GM06990 (cell line): ENCODE measurements around the gene SH3RF2.

ENCODE experiments used
- DNase-seq: peaks from one replicate; pipeline ENCODE4 v3.0.0-alpha.2; 2011; ENCODE audit not compliant: insufficient read length; ENCODE audit errors: extremely low read depth
- H3K27me3 ChIP-seq: replicated peaks from 2 replicates; pipeline ENCODE4 v1.6.0; 2011; ENCODE audit warnings: low read length; ENCODE audit not compliant: control insufficient read depth, insufficient read depth
- H3K36me3 ChIP-seq: 2 replicates; pipeline ENCODE4 v1.5.1; 2011; ENCODE audit warnings: low read length; ENCODE audit not compliant: control insufficient read depth, insufficient read depth
- H3K4me3 ChIP-seq: replicated peaks from 2 replicates; pipeline ENCODE4 v1.5.1; 2011; ENCODE audit warnings: low read depth, mild to moderate bottlenecking, control low read depth, low read length
- CTCF ChIP-seq: IDR thresholded peaks from 2 replicates; pipeline ENCODE4 v1.5.1; 2011; ENCODE audit warnings: low read length, control low read depth, mild to moderate bottlenecking, inconsistent platforms; ENCODE audit not compliant: insufficient read depth, poor library complexity, severe bottlenecking

The SH3RF2 gene

DNA sequence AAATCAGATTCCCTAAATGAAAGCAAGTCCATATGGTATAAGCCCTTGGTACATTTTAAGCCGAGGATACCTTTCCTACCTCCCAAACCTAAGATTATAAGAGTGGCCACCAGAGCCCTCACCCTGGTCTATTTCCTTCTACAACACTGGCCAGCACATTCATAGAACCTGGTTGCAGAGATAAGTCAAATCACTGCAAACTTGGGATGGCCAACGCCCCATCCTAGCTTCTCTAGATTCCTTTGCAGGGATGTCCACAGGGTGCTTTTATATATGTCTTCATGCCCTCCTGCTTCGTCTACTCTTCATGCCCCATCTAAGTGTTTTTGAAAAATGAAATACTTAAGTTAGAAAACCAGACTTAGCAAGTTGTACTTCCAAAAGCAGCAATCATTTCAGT lies 41.8 kb downstream of the SH3RF2 start:
- TF ChIP-seq CTCF, result no peak
- DNase-seq, result no peak
- H3K27me3 ChIP-seq, result no peaks in the 10 kb centered on the region; the same call in 1 of the 2 replicates

GRCh38 chr5:145978708-145979107 lies 42.3 kb downstream of the SH3RF2 start:
- Histone ChIP-seq H3K36me3 (no peaks in the 10 kb centered on the region), H3K27me3 (no peaks in the 10 kb centered on the region; the same call in 1 of the 2 replicates)
- DNase-seq, result no peak

More for the DNA sequence above, 41.8 kb downstream of the SH3RF2 start:
- Histone ChIP-seq H3K36me3 (no peaks in the 10 kb centered on the region), H3K4me3 (no peak overlapping the region)

GRCh38 chr5:145979270-145980223 lies 43.2 kb downstream of the SH3RF2 start:
- no peak overlapping the region for H3K4me3 ChIP-seq
- DNase-seq, result no peak
- TF ChIP-seq CTCF, result no peak
- no peaks in the 10 kb centered on the region; the same call in 1 of the 2 replicates for H3K27me3 ChIP-seq
- H3K36me3 ChIP-seq, result no peaks in the 10 kb centered on the region

More at GRCh38 chr5:145978708-145979107, 42.3 kb downstream of the SH3RF2 start:
- no peak overlapping the region for H3K4me3 ChIP-seq
- no peak for TF ChIP-seq CTCF

GRCh38 chr5:145980259-145980658 lies 43.9 kb downstream of the SH3RF2 start:
- no peak overlapping the region for H3K4me3 ChIP-seq
- no peak for DNase-seq
- H3K27me3 ChIP-seq, result no peaks in the 10 kb centered on the region; the same call in 1 of the 2 replicates
- no peak for TF ChIP-seq CTCF
- no peaks in the 10 kb centered on the region for H3K36me3 ChIP-seq

DNA sequence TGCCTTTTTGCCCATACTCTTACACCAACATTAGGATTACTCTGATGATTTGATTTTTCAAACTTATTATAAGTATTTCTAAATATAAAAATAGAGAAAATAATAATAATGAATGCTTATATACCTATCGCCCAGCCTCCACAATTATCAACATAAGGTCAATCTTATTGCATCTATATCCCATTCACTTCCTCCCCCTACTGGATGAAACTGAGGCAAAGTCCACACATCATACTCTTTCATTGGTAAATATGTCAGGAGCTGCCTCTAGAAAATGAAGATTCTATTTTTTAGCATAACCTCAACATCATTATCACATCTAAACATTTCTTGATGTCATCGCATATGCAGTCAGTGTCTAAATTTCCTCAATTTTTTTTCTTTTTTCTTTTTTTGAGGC lies 44.3 kb downstream of the SH3RF2 start:
- H3K4me3 ChIP-seq, result no peak overlapping the region
- DNase-seq, result no peak
- TF ChIP-seq CTCF, result no peak
- no peaks in the 10 kb centered on the region for H3K36me3 ChIP-seq
- H3K27me3 ChIP-seq, result no peaks in the 10 kb centered on the region; the same call in 1 of the 2 replicates
